Activated CD8-positive, alpha-beta memory T cell treated with anti-CD3 and anti-CD28 coated beads for 36 hours (primary cell): ENCODE results near the gene CARMIL1. TPM values are rescaled to one million over a fixed set of nuclear protein-coding genes. Genes with fewer than 3 reads are reported as not detected.

ENCODE experiments used
- CTCF ChIA-PET: fragments of 350-600 bp; sonication (Branson Sonifier 250); formaldehyde crosslinking; loops from one replicate; lab custom pipeline; 2021; ENCODE audit warnings: antibody characterized with exemption; lab: Charles Lee
- POLR2A ChIA-PET: fragments of 350-600 bp; sonication (Branson Sonifier 250); formaldehyde crosslinking; loops from one replicate; lab custom pipeline; 2021; ENCODE audit warnings: antibody characterized with exemption; lab: Charles Lee
- total RNA-seq, 2 experiments: library from RNA; stranded (reverse); gene quantifications; one replicate each; pipeline ENCODE4 v1.2.3, GENCODE V29; 2021

CARMIL1 gene
- total RNA-seq, 2 experiments from 2014 or later: 2.0 TPM

- POLR2A ChIA-PET: no interaction called here
- CTCF ChIA-PET: no interaction called here
Observed at GRCh38 chr6:25628471-25629197, 349.5 kb downstream of the CARMIL1 start.

- POLR2A ChIA-PET: no interaction called here
- CTCF ChIA-PET: no interaction called here
Observed at GRCh38 chr6:25629198-25629576, 350.0 kb downstream of the CARMIL1 start.

GRCh38 chr6:25630508-25631278, 351.5 kb downstream of the CARMIL1 start:
- ChIA-PET POLR2A (no interaction called here), CTCF (no interaction called here)

- CTCF ChIA-PET: no interaction called here
- POLR2A ChIA-PET: no interaction called here
Observed at GRCh38 chr6:25635886-25636317, 356.7 kb downstream of the CARMIL1 start.

- ChIA-PET POLR2A (no interaction called here), CTCF (no interaction called here)
Observed at GRCh38 chr6:25637211-25637610, 358.0 kb downstream of the CARMIL1 start.

- POLR2A ChIA-PET: no interaction called here
Observed at GRCh38 chr6:25637960-25638434, 358.8 kb downstream of the CARMIL1 start.

GRCh38 chr6:25639653-25640052, 360.5 kb downstream of the CARMIL1 start:
- ChIA-PET CTCF (no interaction called here), POLR2A (no interaction called here)

More at GRCh38 chr6:25637960-25638434, 358.8 kb downstream of the CARMIL1 start:
- CTCF ChIA-PET: no interaction called here

GRCh38 chr6:25640446-25640845, 361.3 kb downstream of the CARMIL1 start:
- CTCF ChIA-PET: no interaction called here

GRCh38 chr6:25640891-25641290, 361.7 kb downstream of the CARMIL1 start:
- ChIA-PET POLR2A (no interaction called here), CTCF (no interaction called here)

More at GRCh38 chr6:25640446-25640845, 361.3 kb downstream of the CARMIL1 start:
- POLR2A ChIA-PET: no interaction called here

- POLR2A ChIA-PET: no interaction called here
- CTCF ChIA-PET: no interaction called here
Observed at GRCh38 chr6:25641377-25641776, 362.2 kb downstream of the CARMIL1 start.

GRCh38 chr6:25641940-25642666, 362.9 kb downstream of the CARMIL1 start:
- POLR2A ChIA-PET: no interaction called here
- CTCF ChIA-PET: no interaction called here

GRCh38 chr6:25642667-25643328, 363.6 kb downstream of the CARMIL1 start:
- CTCF ChIA-PET: no interaction called here
- POLR2A ChIA-PET: no interaction called here

- POLR2A ChIA-PET: no interaction called here
Observed at GRCh38 chr6:25645916-25646315, 366.7 kb downstream of the CARMIL1 start.

GRCh38 chr6:25649611-25650010, 370.4 kb downstream of the CARMIL1 start:
- ChIA-PET CTCF (no interaction called here), POLR2A (no interaction called here)

More at GRCh38 chr6:25645916-25646315, 366.7 kb downstream of the CARMIL1 start:
- CTCF ChIA-PET: interaction anchor here (0.5 kb wide), 1 partner anchor 301 kb away, joined by 3 read pairs; no protein-coding TSS in a partner anchor

GRCh38 chr6:25652007-25652515, 372.9 kb downstream of the CARMIL1 start, which contains the start of gene SCGN:
Gene SCGN (plus strand): TSS chr6:25652215. CDS start chr6:25652404, 189 bp downstream.
- POLR2A ChIA-PET: no interaction called here
- CTCF ChIA-PET: no interaction called here

GRCh38 chr6:25655723-25656122, 376.5 kb downstream of the CARMIL1 start:
- POLR2A ChIA-PET: no interaction called here
- CTCF ChIA-PET: no interaction called here

- ChIA-PET POLR2A (no interaction called here), CTCF (no interaction called here)
Observed at GRCh38 chr6:25659633-25660368, 380.6 kb downstream of the CARMIL1 start.

- CTCF ChIA-PET: no interaction called here
- POLR2A ChIA-PET: no interaction called here
Observed at GRCh38 chr6:25660512-25660911, 381.3 kb downstream of the CARMIL1 start.
